CD4-positive, alpha-beta T cell (primary cell): Measurements from ENCODE around the gene SPRR1A. TPM values are rescaled to one million over a fixed set of nuclear protein-coding genes. Genes with fewer than 3 reads are reported as not detected.

ENCODE experiments used
- ATAC-seq: fragments of 200-7000 bp; cut with Tn5 transposase; one replicate; pipeline ENCODE4 v1.10.0; 2022; ENCODE audit warnings: mild to moderate bottlenecking; ENCODE audit not compliant: poor library complexity
- CTCF ChIA-PET: fragments of 350-600 bp; sonication (Branson Sonifier 250); formaldehyde crosslinking; loops from one replicate; lab custom pipeline; 2021; ENCODE audit warnings: antibody characterized with exemption, inconsistent platforms; lab: Charles Lee
- POLR2A ChIA-PET: fragments of 350-600 bp; sonication (Branson Sonifier 250); formaldehyde crosslinking; loops from one replicate; lab custom pipeline; 2021; ENCODE audit warnings: antibody characterized with exemption, inconsistent platforms; lab: Charles Lee
- DNase-seq, 14 experiments: peaks; one replicate each; pipeline ENCODE4 v3.0.0-alpha.2; 2013 to 2020; ENCODE audit warnings: mixed read lengths in 2 of 14
- H3K27ac ChIP-seq, 2 donors: one replicate each; pipeline versions ENCODE4 v1.5.1 to v1.7.0; 2013; ENCODE audit warnings: low read length in 2 of 2, low read depth in 1 of 2, mild to moderate bottlenecking in 1 of 2
- H3K27me3 ChIP-seq, 2 experiments: 1 replicate in 1 of 2; 2 replicates in 1 of 2; pipeline versions ENCODE4 v1.6.1 to v1.7.0; 2013; ENCODE audit warnings: low read length in 2 of 2, control low read depth in 1 of 2, mild to moderate bottlenecking in 1 of 2, moderate library complexity in 1 of 2; ENCODE audit not compliant: insufficient read depth in 2 of 2, control insufficient read depth in 1 of 2
- H3K36me3 ChIP-seq: one replicate; pipeline ENCODE4 v1.6.1; 2013; ENCODE audit warnings: low read length, control low read depth; ENCODE audit not compliant: insufficient read depth
- H3K4me1 ChIP-seq: one replicate; pipeline ENCODE4 v1.6.1; 2013; ENCODE audit warnings: low read length, control low read depth; ENCODE audit not compliant: insufficient read depth
- H3K4me3 ChIP-seq: one replicate; pipeline ENCODE4 v1.5.1; 2013; ENCODE audit warnings: mild to moderate bottlenecking, low read length, moderate library complexity
- H3K9me3 ChIP-seq, 2 experiments: 1 replicate in 1 of 2; 2 replicates in 1 of 2; pipeline versions ENCODE4 v1.6.1 to v1.7.0; 2013; ENCODE audit warnings: low read length in 2 of 2, mild to moderate bottlenecking in 2 of 2, control low read depth in 1 of 2, moderate library complexity in 1 of 2; ENCODE audit not compliant: control insufficient read depth in 1 of 2, insufficient read depth in 1 of 2
- H3K27ac Mint-ChIP-seq: one replicate; pipeline ENCODE4 v1.8.0; 2020; ENCODE audit warnings: mixed read lengths
- H3K27me3 Mint-ChIP-seq: one replicate; pipeline ENCODE4 v1.8.0; 2021; ENCODE audit warnings: mixed read lengths
- H3K36me3 Mint-ChIP-seq: one replicate; pipeline ENCODE4 v1.8.0; 2021; ENCODE audit warnings: low read depth, mixed read lengths
- H3K4me1 Mint-ChIP-seq: one replicate; pipeline ENCODE4 v1.8.0; 2021; ENCODE audit warnings: low read depth, mixed read lengths
- H3K4me3 Mint-ChIP-seq: one replicate; pipeline ENCODE4 v1.8.0; 2020; ENCODE audit warnings: mild to moderate bottlenecking, mixed read lengths
- H3K9me3 Mint-ChIP-seq: one replicate; pipeline ENCODE4 v1.8.0; 2020; ENCODE audit warnings: mixed read lengths
- CTCF ChIP-seq: fragments of 200-600 bp; IDR thresholded peaks from one replicate; pipeline ENCODE4 v1.8.0; 2022; ENCODE audit warnings: antibody characterized with exemption, mild to moderate bottlenecking
- intact Hi-C, 2 experiments: fragments of 100-400 bp; cut with DNase I in 1 of 2; cut with micrococcal nuclease in 1 of 2; formaldehyde crosslinking; loops; one replicate each; pipeline versions ENCODE4 v1.15.1 to v1.9.0; 2023 to 2025; cut with DNase I, micrococcal nuclease
- total RNA-seq, 174 experiments: library from RNA in 2 of 174; stranded (reverse) in 2 of 174; gene quantifications; one replicate each; pipeline ENCODE4 v1.2.3 and lab custom pipeline; 2021 to 2026

SPRR1A gene
- total RNA-seq, 2 experiments from 2014 or later: not detected

- Mint-ChIP-seq H3K4me3 (no peak overlapping the region), H3K36me3 (no peaks in the 10 kb centered on the region), H3K27ac (no peak overlapping the region), H3K4me1 (no peaks in the 10 kb centered on the region), H3K9me3 (no peaks in the 10 kb centered on the region), H3K27me3 (peaks cover 90% of the 10 kb centered on the region)
- Histone ChIP-seq H3K9me3 (peaks cover 0 to 5% of the 10 kb centered on the region in 2 experiments), H3K27ac (no peak overlapping the region), H3K4me3 (no peak overlapping the region), H3K27me3 (peaks cover 3 to 26% of the 10 kb centered on the region in 2 experiments), H3K36me3 (no peaks in the 10 kb centered on the region), H3K4me1 (no peaks in the 10 kb centered on the region)
- DNase-seq (no peak), ATAC-seq (no peak)
- ChIA-PET CTCF (no interaction called here), POLR2A (no interaction called here)
- intact Hi-C loops: no loop called here
- no peak for TF ChIP-seq CTCF
These were observed 3.2 kb upstream of the SPRR1A start for GRCh38 chr1:152980676-152981075.

- peaks cover 90% of the 10 kb centered on the region for H3K27me3 Mint-ChIP-seq
- CTCF ChIA-PET: no interaction called here
These were observed 2.6 kb upstream of the SPRR1A start for GRCh38 chr1:152981146-152981871.

GRCh38 chr1:152982076-152982475 is 1.8 kb upstream of the SPRR1A start:
- Mint-ChIP-seq H3K27me3 (peaks cover 88% of the 10 kb centered on the region), H3K4me3 (no peak overlapping the region), H3K27ac (no peak overlapping the region), H3K9me3 (no peaks in the 10 kb centered on the region), H3K36me3 (no peaks in the 10 kb centered on the region), H3K4me1 (no peaks in the 10 kb centered on the region)
- POLR2A ChIA-PET: no interaction called here
- intact Hi-C loops: no loop called here
- Histone ChIP-seq H3K4me3 (no peak overlapping the region), H3K27me3 (peaks cover 5 to 35% of the 10 kb centered on the region in 2 experiments), H3K9me3 (peaks cover 0 to 5% of the 10 kb centered on the region in 2 experiments), H3K4me1 (no peaks in the 10 kb centered on the region), H3K36me3 (no peaks in the 10 kb centered on the region), H3K27ac (no peak overlapping the region)
- CTCF ChIA-PET: no interaction called here
- TF ChIP-seq CTCF: no peak
- no peak for ATAC-seq
- no peak for DNase-seq

More at GRCh38 chr1:152981146-152981871, 2.6 kb upstream of the SPRR1A start:
- DNase-seq: no peak
- Histone ChIP-seq H3K9me3 (peaks cover 0 to 5% of the 10 kb centered on the region in 2 experiments), H3K27me3 (peaks cover 5 to 32% of the 10 kb centered on the region in 2 experiments), H3K4me1 (no peaks in the 10 kb centered on the region), H3K27ac (no peak overlapping the region), H3K36me3 (no peaks in the 10 kb centered on the region), H3K4me3 (no peak overlapping the region)
- intact Hi-C loops: no loop called here
- POLR2A ChIA-PET: no interaction called here
- H3K27ac Mint-ChIP-seq: no peak overlapping the region
- no peak for TF ChIP-seq CTCF
- H3K4me3 Mint-ChIP-seq: no peak overlapping the region
- H3K4me1 Mint-ChIP-seq: no peaks in the 10 kb centered on the region
- ATAC-seq: no peak
- no peaks in the 10 kb centered on the region for H3K36me3 Mint-ChIP-seq
- H3K9me3 Mint-ChIP-seq: no peaks in the 10 kb centered on the region
